ENCODE results near the gene VPS4B. TPM values are rescaled to one million over a fixed set of nuclear protein-coding genes. Genes with fewer than 3 reads are reported as not detected.

VPS4B gene
- polyA plus RNA-seq, 3 donors = 15.4 to 48.8 (median 26.7) TPM

DNA sequence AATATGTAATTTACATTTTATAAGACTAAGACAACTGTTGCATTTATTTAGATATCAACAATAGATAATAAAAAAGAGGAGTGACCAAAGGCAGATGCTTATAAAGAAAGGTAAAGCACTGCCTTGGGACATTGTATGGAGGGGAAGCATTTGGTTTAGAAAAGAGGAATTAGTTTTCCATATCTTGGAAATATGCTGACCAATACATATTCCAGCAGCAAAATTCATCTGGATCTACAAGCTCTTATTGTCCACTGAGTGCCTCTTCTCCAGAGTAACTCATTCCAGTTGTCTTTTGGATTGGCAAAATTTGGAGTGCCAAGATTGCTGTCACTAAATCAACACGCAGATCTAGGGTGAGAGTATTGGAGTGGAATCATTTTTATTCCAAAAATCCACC, 8.9 kb upstream of the VPS4B start:
- Histone ChIP-seq H3K9ac (ENCODE audit: insufficient read depth, low read length, poor library complexity, severe bottlenecking) (no peak overlapping the region), H3K4me3 (replicated peaks in 1 of 3; ENCODE audit: low read depth in 2 of 3, low read length in 3 of 3) (no peak overlapping the region), H3K79me2 (ENCODE audit: insufficient read depth, low read length) (no peaks in the 10 kb centered on the region), H4K20me1 (ENCODE audit: insufficient read depth, low read length) (no peaks in the 10 kb centered on the region), H3K9me3 (replicated peaks in 1 of 2; ENCODE audit: control insufficient read depth in 1 of 2, insufficient read depth in 1 of 2, low read length in 2 of 2) (no peaks in the 10 kb centered on the region), H2AFZ (ENCODE audit: insufficient read depth, low read depth, low read length, poor library complexity, severe bottlenecking) (no peak overlapping the region), H3K4me2 (replicated peaks; ENCODE audit: extremely low read depth, low read length, poor library complexity, severe bottlenecking) (no peak overlapping the region), H3K27me3 (ENCODE audit: control insufficient read depth in 2 of 2, insufficient read depth in 2 of 2, low read length in 2 of 2) (peaks cover 0 to 3% of the 10 kb centered on the region in 2 donors), H3K4me1 (ENCODE audit: control insufficient read depth in 1 of 2, insufficient read depth in 2 of 2, low read length in 2 of 2) (no peaks in the 10 kb centered on the region), H3K27ac (ENCODE audit: low read depth in 1 of 2, low read length in 2 of 2) (no peak overlapping the region), H3K36me3 (replicated peaks in 1 of 2; ENCODE audit: control insufficient read depth in 1 of 2, insufficient read depth in 2 of 2, low read length in 2 of 2) (no peaks in the 10 kb centered on the region)
- intact Hi-C loops (cut with micrococcal nuclease) = loop anchor here in 1 of 2 donors (10.0 kb wide), 1 partner anchor 296 kb away; no protein-coding TSS in a partner anchor
- Mint-ChIP-seq H3K27ac (no peak overlapping the region), H3K9me3 (no peaks in the 10 kb centered on the region), H3K4me1 (no peaks in the 10 kb centered on the region), H3K27me3 (ENCODE audit: low read depth in 3 of 3) (peaks cover 0 to 8% (median 0%) of the 10 kb centered on the region in 3 donors), H3K4me3 (no peak overlapping the region), H3K36me3 (no peaks in the 10 kb centered on the region)
- DNase-seq = no peak
- TF ChIP-seq CTCF (IDR thresholded peaks at IDR 0.05) = no peak
- no CpG with 5 or more reads among the region's 1 CpG for WGBS (ENCODE audit: insufficient coverage)

DNA sequence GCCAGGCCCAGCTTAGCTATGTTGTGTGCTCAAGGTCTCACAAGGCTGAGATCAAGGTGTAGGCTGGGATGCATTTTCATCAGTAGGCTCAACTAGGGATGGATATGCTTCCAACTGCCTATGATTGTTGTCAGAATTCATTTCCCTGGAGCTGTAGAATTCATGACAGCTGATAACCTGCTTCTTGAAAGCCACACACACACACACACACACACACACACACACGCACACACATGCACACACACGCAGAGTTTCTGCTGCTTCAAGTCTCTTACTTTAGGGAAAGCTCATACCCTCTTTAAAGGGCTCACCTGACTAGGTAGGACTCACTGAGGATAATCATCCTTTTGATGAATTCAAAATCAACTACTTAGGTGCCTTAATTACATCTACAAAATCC, 8.2 kb upstream of the VPS4B start:
- no peak for DNase-seq
- no peak overlapping the region for H3K4me3 ChIP-seq (replicated peaks in 1 of 3; ENCODE audit: low read depth in 2 of 3, low read length in 3 of 3)
- no peaks in the 10 kb centered on the region for H3K9me3 ChIP-seq (replicated peaks in 1 of 2; ENCODE audit: control insufficient read depth in 1 of 2, insufficient read depth in 1 of 2, low read length in 2 of 2)
- Mint-ChIP-seq H3K36me3 (no peaks in the 10 kb centered on the region), H3K9me3 (no peaks in the 10 kb centered on the region), H3K27me3 (ENCODE audit: low read depth in 3 of 3) (peaks cover 0 to 13% (median 0%) of the 10 kb centered on the region in 3 donors), H3K4me3 (no peak overlapping the region), H3K27ac (no peak overlapping the region), H3K4me1 (no peaks in the 10 kb centered on the region)
- no peak overlapping the region for H3K9ac ChIP-seq (ENCODE audit: insufficient read depth, low read length, poor library complexity, severe bottlenecking)
- WGBS (ENCODE audit: insufficient coverage) = 95% methylated on average over 2 of the region's 2 CpGs
- no peaks in the 10 kb centered on the region for H4K20me1 ChIP-seq (ENCODE audit: insufficient read depth, low read length)
- H3K36me3 ChIP-seq (replicated peaks in 1 of 2; ENCODE audit: control insufficient read depth in 1 of 2, insufficient read depth in 2 of 2, low read length in 2 of 2) = no peaks in the 10 kb centered on the region
- TF ChIP-seq CTCF (IDR thresholded peaks at IDR 0.05) = no peak
- H3K79me2 ChIP-seq (ENCODE audit: insufficient read depth, low read length) = no peaks in the 10 kb centered on the region
- H3K4me2 ChIP-seq (replicated peaks; ENCODE audit: extremely low read depth, low read length, poor library complexity, severe bottlenecking) = no peak overlapping the region
- no peak overlapping the region for H3K27ac ChIP-seq (ENCODE audit: low read depth in 1 of 2, low read length in 2 of 2)
- no peak overlapping the region for H2AFZ ChIP-seq (ENCODE audit: insufficient read depth, low read depth, low read length, poor library complexity, severe bottlenecking)
- intact Hi-C loops (cut with micrococcal nuclease) = loop anchor here in 1 of 2 donors (10.0 kb wide), 1 partner anchor 296 kb away; no protein-coding TSS in a partner anchor
- no peaks in the 10 kb centered on the region for H3K4me1 ChIP-seq (ENCODE audit: control insufficient read depth in 1 of 2, insufficient read depth in 2 of 2, low read length in 2 of 2)
- H3K27me3 ChIP-seq (ENCODE audit: control insufficient read depth in 2 of 2, insufficient read depth in 2 of 2, low read length in 2 of 2) = peaks cover 0 to 3% of the 10 kb centered on the region in 2 donors
